RWPE1 (cell line): ENCODE measurements around the gene RBAK.
"Not testable (repeated sequence)": the region's sequence is repeated elsewhere in the genome, so short reads cannot be mapped to it uniquely, and the experiment has no call there.

Source experiments
- CTCF ChIA-PET: fragments of 350-600 bp; sonication (Branson Sonifier 250); formaldehyde crosslinking; extraction: SDS; loops from one replicate; lab custom pipeline; 2021; lab: Yijun Ruan, JAX
- POLR2A ChIA-PET: fragments of 400-600 bp; formaldehyde crosslinking; extraction: SDS; loops from one replicate; lab custom pipeline; 2020; ENCODE audit warnings: antibody characterized with exemption; ENCODE audit not compliant: low non-redundant PET; lab: Yijun Ruan, JAX
- DNase-seq: peaks from one replicate; pipeline ENCODE4 v3.0.0; 2012; ENCODE audit warnings: low spot score
- H3K27ac ChIP-seq: fragments of 450-650 bp; 2 replicates; pipeline ENCODE4 v1.5.1; 2017
- CTCF ChIP-seq: fragments of 450-650 bp; conservative IDR thresholded peaks from 2 replicates; pipeline ENCODE4 v1.5.1; 2017; ENCODE audit warnings: low read depth, mild to moderate bottlenecking

Gene RBAK

GRCh38 chr7:5053175-5053574, 7.5 kb downstream of the RBAK start:
- no peak for DNase-seq
- TF ChIP-seq CTCF, result no peak
- ChIA-PET POLR2A (no interaction called here), CTCF (no interaction called here)
- no peak overlapping the region for H3K27ac ChIP-seq

GRCh38 chr7:5063698-5064097, 18.0 kb downstream of the RBAK start:
- no peak for DNase-seq
- CTCF ChIA-PET, result interaction anchor here (0.8 kb wide), 1 partner anchor 422 kb away, joined by 6 read pairs; no protein-coding TSS in a partner anchor
- POLR2A ChIA-PET, result interaction anchor here (0.7 kb wide), 1 partner anchor 46 kb away, joined by 3 read pairs; no protein-coding TSS in a partner anchor
- no peak overlapping the region for H3K27ac ChIP-seq
- TF ChIP-seq CTCF, result no peak

- CTCF ChIA-PET, result no interaction called here
- no peak overlapping the region for H3K27ac ChIP-seq
- no peak for DNase-seq
- POLR2A ChIA-PET, result interaction anchor here (0.7 kb wide), 1 partner anchor 45 kb away, joined by 3 read pairs; no protein-coding TSS in a partner anchor
- TF ChIP-seq CTCF, result no peak
Observed at GRCh38 chr7:5064391-5065106, 18.9 kb downstream of the RBAK start.

- TF ChIP-seq CTCF, result no peak
- no peak for DNase-seq
- POLR2A ChIA-PET, result no interaction called here
- no peak overlapping the region for H3K27ac ChIP-seq
- CTCF ChIA-PET, result no interaction called here
Observed at GRCh38 chr7:5065107-5065407, 19.4 kb downstream of the RBAK start.

- ChIA-PET POLR2A (no interaction called here), CTCF (no interaction called here)
- TF ChIP-seq CTCF, result no peak
- no peak for DNase-seq
- H3K27ac ChIP-seq, result no peak overlapping the region
Observed at GRCh38 chr7:5068521-5068920, 22.9 kb downstream of the RBAK start.

GRCh38 chr7:5070206-5070605, 24.5 kb downstream of the RBAK start:
- TF ChIP-seq CTCF, result no peak
- no peak overlapping the region for H3K27ac ChIP-seq
- ChIA-PET CTCF (interaction anchor here (0.7 kb wide), 1 partner anchor 11 kb away, joined by 4 read pairs; no protein-coding TSS in a partner anchor), POLR2A (no interaction called here)
- DNase-seq, result no peak

GRCh38 chr7:5075187-5075586, 29.5 kb downstream of the RBAK start:
- DNase-seq, H3K27ac ChIP-seq, POLR2A ChIA-PET, CTCF ChIA-PET: not testable (repeated sequence)
